Trophoblast cell (in vitro differentiated cells and primary cell): Measurements from ENCODE around the gene GLIS1.

ENCODE experiments used
- DNase-seq, 2 donors: peaks; one replicate each; pipeline ENCODE4 v3.0.0-alpha.2; 2016
- H2AFZ ChIP-seq: 2 replicates; pipeline ENCODE4 v1.6.1; 2013; ENCODE audit warnings: low read length, moderate library complexity, mild to moderate bottlenecking; ENCODE audit not compliant: insufficient read depth, poor library complexity
- H2AK5ac ChIP-seq: 2 replicates; pipeline ENCODE4 v1.6.1; 2013; ENCODE audit warnings: mild to moderate bottlenecking, low read length
- H2BK120ac ChIP-seq: 2 replicates; pipeline ENCODE4 v1.6.1; 2013; ENCODE audit warnings: low read length, mild to moderate bottlenecking, moderate library complexity; ENCODE audit not compliant: insufficient read depth, poor library complexity
- H2BK12ac ChIP-seq: 2 replicates; pipeline ENCODE4 v1.6.1; 2013; ENCODE audit warnings: mild to moderate bottlenecking, low read length, moderate library complexity
- H2BK5ac ChIP-seq: 2 replicates; pipeline ENCODE4 v1.6.1; 2013; ENCODE audit warnings: low read length, low read depth, moderate library complexity, mild to moderate bottlenecking; ENCODE audit not compliant: poor library complexity
- H3K14ac ChIP-seq: 2 replicates; pipeline ENCODE4 v1.6.1; 2013; ENCODE audit warnings: mild to moderate bottlenecking, low read length
- H3K18ac ChIP-seq: 2 replicates; pipeline ENCODE4 v1.6.1; 2013; ENCODE audit warnings: mild to moderate bottlenecking, low read length
- H3K23ac ChIP-seq: 2 replicates; pipeline ENCODE4 v1.6.1; 2013; ENCODE audit warnings: low read length
- H3K27ac ChIP-seq: 2 replicates; pipeline ENCODE4 v1.5.1; 2013; ENCODE audit warnings: low read depth, mild to moderate bottlenecking, inconsistent platforms, low read length, moderate library complexity
- H3K27me3 ChIP-seq: 2 replicates; pipeline ENCODE4 v1.6.1; 2013; ENCODE audit warnings: inconsistent platforms, mild to moderate bottlenecking, low read length, moderate library complexity; ENCODE audit not compliant: insufficient read depth
- H3K36me3 ChIP-seq, 2 experiments: 1 replicate in 1 of 2; 2 replicates in 1 of 2; pipeline ENCODE4 v1.6.1; 2013; ENCODE audit warnings: low read length in 2 of 2, mild to moderate bottlenecking in 2 of 2, moderate library complexity in 1 of 2; ENCODE audit not compliant: insufficient read depth in 2 of 2, control insufficient read depth in 1 of 2
- H3K4ac ChIP-seq: 2 replicates; pipeline ENCODE4 v1.6.1; 2013; ENCODE audit warnings: low read depth, mild to moderate bottlenecking, low read length, moderate library complexity
- H3K4me1 ChIP-seq, 2 experiments: 1 replicate in 1 of 2; 2 replicates in 1 of 2; pipeline ENCODE4 v1.6.1; 2013; ENCODE audit warnings: low read length in 2 of 2, mild to moderate bottlenecking in 2 of 2, moderate library complexity in 1 of 2; ENCODE audit not compliant: insufficient read depth in 2 of 2, control insufficient read depth in 1 of 2
- H3K4me2 ChIP-seq: 2 replicates; pipeline ENCODE4 v1.6.1; 2013; ENCODE audit warnings: inconsistent platforms, mild to moderate bottlenecking, low read length, moderate library complexity
- H3K4me3 ChIP-seq: 2 replicates; pipeline ENCODE4 v1.5.1; 2013; ENCODE audit warnings: mild to moderate bottlenecking, low read depth, low read length, inconsistent platforms
- H3K79me1 ChIP-seq: one replicate; pipeline ENCODE4 v1.6.1; 2013; ENCODE audit warnings: low read length
- H3K79me2 ChIP-seq: 2 replicates; pipeline ENCODE4 v1.6.1; 2013; ENCODE audit warnings: low read length, mild to moderate bottlenecking; ENCODE audit not compliant: control insufficient read depth, insufficient read depth, poor library complexity
- H3K9ac ChIP-seq: 2 replicates; pipeline ENCODE4 v1.6.1; 2013; ENCODE audit warnings: mild to moderate bottlenecking, low read length
- H3K9me3 ChIP-seq: 2 replicates; pipeline ENCODE4 v1.6.1; 2013; ENCODE audit warnings: low read depth, mild to moderate bottlenecking, control low read depth, inconsistent platforms, low read length; ENCODE audit not compliant: insufficient read depth
- H4K12ac ChIP-seq: 2 replicates; pipeline ENCODE4 v1.6.1; 2013; ENCODE audit warnings: low read depth, mild to moderate bottlenecking, low read length, moderate library complexity
- H4K8ac ChIP-seq: 2 replicates; pipeline ENCODE4 v1.6.1; 2013; ENCODE audit warnings: low read depth, mild to moderate bottlenecking, low read length, moderate library complexity
- H4K91ac ChIP-seq: one replicate; pipeline ENCODE4 v1.6.1; 2013; ENCODE audit warnings: low read depth, mild to moderate bottlenecking, low read length, moderate library complexity
- WGBS: extraction: QIAGEN DNeasy Blood & Tissue Kit; methylation state at CpG from one replicate; pipeline ENCODE4 v1.1.7; 2013; ENCODE audit warnings: missing lambda C conversion rate; ENCODE audit not compliant: insufficient read length, insufficient coverage; ENCODE audit errors: extremely low coverage; 5-methylcytosine and 5-hydroxymethylcytosine counted together

The GLIS1 gene

DNA sequence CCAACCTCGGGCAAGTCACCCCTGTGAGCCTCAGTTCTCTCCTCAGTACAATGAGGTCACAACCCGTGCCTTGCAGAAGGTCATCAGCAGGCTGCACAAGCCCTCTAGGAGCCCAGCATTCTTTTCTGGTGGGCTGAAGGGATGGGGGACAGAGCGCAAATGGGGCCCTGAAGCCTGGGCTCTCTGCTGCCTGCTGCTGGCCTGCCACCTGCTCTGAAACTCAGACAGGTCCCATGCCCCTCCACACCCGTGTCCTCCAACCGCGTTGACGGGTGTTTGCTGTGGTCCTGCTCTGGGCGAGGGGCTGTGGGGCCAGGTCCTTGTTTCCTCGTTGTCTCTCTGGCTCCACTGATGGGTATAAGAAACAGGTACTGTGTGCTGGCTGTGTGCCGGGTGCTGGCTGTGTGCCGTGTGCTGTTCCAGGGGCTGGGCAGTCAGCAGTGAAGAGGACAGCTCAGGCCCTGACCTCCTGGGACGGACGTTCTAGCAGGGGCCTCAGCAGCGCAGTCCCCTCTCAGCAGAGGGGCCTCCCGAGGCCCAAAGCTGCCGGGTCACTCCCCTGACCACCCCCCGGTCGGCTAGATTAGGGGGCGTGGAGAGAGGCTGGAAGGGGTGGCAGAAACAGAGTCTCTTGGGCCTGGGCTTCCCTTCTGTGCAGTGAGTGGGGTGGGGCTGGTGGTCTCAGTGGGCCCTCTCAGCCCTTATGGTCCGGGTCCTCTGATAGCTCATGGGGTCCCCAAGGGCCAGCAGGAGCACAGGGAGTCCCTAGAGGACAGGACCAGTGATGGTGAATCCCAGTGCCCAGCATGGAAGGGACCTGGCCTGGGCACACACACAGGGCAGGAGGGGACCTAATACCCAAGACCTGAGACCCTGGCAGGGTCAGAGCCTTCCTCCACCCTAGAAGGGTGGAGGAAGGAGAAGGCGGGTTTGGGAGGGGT is 237.6 kb downstream of the GLIS1 start:
- WGBS: no CpG with 5 or more reads among the region's 21 CpGs
- no peak for DNase-seq
- Histone ChIP-seq H2BK12ac (no peak overlapping the region), H2AK5ac (no peak overlapping the region), H3K9me3 (no peaks in the 10 kb centered on the region), H2AFZ (no peak overlapping the region), H2BK5ac (no peak overlapping the region), H3K27me3 (no peaks in the 10 kb centered on the region), H3K79me1 (no peaks in the 10 kb centered on the region), H4K91ac (no peak overlapping the region), H3K14ac (no peak overlapping the region), H3K4ac (no peak overlapping the region), H3K79me2 (no peaks in the 10 kb centered on the region), H3K27ac (no peak overlapping the region), H4K12ac (no peak overlapping the region), H2BK120ac (no peak overlapping the region), H3K36me3 (no peaks in the 10 kb centered on the region), H3K4me2 (no peak overlapping the region), H3K23ac (no peak overlapping the region), H3K4me3 (no peak overlapping the region), H3K4me1 (no peaks in the 10 kb centered on the region), H3K18ac (no peak overlapping the region), H4K8ac (no peak overlapping the region), H3K9ac (no peak overlapping the region)

DNA sequence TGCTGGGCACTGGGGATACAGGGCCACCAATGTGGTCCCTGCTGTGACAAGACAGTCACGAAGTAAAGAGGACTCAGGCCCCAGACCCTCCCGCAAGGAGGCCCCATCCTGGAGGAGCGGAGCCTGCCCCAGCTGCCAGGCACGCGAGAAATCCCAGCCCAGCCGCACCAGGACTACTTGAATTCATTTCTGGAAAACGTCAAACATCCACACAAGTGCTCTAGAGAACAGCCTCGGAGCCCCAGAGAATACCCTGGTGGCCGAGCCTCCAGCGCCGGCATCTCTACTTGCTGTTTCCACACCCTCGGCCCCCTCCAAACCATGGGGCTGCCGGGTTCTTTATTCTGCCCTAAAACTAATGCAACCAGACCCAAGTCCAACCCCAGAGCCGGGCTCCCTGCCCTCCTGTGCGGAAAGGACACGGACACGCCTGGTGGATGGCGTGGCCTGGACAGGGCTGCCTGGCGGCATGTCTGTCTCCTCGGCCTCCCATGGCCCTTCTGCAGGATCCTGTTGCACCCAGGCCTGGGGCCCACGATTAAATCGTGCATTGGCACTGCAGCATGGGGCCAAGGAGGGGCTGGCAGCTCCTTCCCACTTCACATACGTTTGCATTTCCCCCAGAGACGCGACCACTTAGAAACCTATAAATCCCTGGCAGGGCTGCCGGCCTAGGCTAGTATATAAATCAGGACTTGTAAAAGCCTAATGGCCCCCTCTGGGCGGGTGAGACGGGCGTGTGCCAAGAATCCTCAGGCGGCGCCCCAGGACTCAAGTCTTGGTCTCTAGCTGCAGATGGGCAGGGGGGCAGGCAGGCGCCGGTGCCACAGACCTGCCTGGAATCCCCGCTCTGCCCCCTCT is 238.5 kb downstream of the GLIS1 start:
- Histone ChIP-seq H2BK12ac (no peak overlapping the region), H3K4ac (no peak overlapping the region), H3K79me2 (no peaks in the 10 kb centered on the region), H3K36me3 (no peaks in the 10 kb centered on the region), H3K4me1 (no peaks in the 10 kb centered on the region), H4K8ac (no peak overlapping the region), H3K23ac (no peak overlapping the region), H3K27ac (no peak overlapping the region), H3K79me1 (no peaks in the 10 kb centered on the region), H3K18ac (no peak overlapping the region), H4K91ac (no peak overlapping the region), H3K14ac (no peak overlapping the region), H2AK5ac (no peak overlapping the region), H2BK5ac (no peak overlapping the region), H3K27me3 (no peaks in the 10 kb centered on the region), H2AFZ (no peak overlapping the region), H4K12ac (no peak overlapping the region), H3K9me3 (no peaks in the 10 kb centered on the region), H3K4me3 (no peak overlapping the region), H3K4me2 (no peak overlapping the region), H2BK120ac (no peak overlapping the region), H3K9ac (no peak overlapping the region)
- no CpG with 5 or more reads among the region's 34 CpGs for WGBS
- DNase-seq: no peak

DNA sequence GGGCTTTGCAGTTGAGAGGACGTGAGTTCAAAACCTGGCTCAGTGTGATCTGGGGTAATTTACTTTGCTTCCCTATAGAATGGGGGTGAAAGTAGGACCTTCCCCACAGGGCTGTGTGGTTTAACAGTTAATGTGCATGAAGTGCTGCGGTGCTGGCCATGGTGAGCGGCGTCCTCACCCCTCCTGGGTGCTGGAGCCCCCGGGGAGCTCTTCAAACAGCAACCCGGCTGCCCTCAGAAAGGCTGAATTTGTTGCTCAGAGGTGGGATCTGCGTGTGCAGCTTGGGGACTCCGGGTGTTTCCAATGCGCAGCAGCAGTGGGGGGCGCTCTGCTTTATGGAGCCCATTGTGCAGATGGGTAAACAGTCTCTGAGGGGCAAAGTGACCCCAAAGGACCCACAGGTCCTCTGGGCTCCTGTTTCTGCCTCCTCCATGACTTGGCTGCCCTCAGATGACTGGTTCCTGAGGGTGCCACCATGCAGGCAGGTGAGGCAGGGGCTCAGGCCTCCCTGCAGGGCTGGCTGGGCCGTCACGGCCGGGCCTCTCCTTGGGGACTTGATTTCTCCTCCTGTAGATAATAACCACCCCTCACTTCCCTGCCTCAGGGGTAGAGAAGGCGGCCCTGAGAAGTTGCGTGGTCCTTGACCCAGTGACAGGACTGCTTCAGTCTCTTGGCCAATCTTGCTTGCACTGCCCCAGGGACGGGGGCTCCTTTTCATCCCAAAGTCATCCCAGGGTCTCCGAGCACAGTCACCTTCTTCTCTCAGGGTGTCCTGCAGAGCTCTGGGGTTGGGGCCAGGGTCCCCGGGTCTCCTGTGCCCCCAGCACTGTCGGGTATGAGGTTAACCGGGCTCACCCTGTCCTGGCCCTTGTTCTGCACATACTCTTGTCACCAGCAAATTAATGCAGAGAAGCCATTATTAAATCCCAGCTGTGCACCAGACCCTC is 239.4 kb downstream of the GLIS1 start:
- H3K18ac ChIP-seq: no peak overlapping the region
- no peak overlapping the region for H4K8ac ChIP-seq
- no peak overlapping the region for H3K27ac ChIP-seq
- no peak overlapping the region for H4K12ac ChIP-seq
- no peak overlapping the region for H2BK12ac ChIP-seq
- no peaks in the 10 kb centered on the region for H3K9me3 ChIP-seq
- H2BK120ac ChIP-seq: no peak overlapping the region
- no peak overlapping the region for H3K14ac ChIP-seq
- H3K4me3 ChIP-seq: no peak overlapping the region
- no peak overlapping the region for H2AFZ ChIP-seq
- DNase-seq: no peak
- no peaks in the 10 kb centered on the region for H3K4me1 ChIP-seq
- no CpG with 5 or more reads among the region's 20 CpGs for WGBS
- H3K79me1 ChIP-seq: no peaks in the 10 kb centered on the region
- H2AK5ac ChIP-seq: no peak overlapping the region
- H4K91ac ChIP-seq: no peak overlapping the region
- no peaks in the 10 kb centered on the region for H3K79me2 ChIP-seq
- H3K27me3 ChIP-seq: no peaks in the 10 kb centered on the region
- no peaks in the 10 kb centered on the region for H3K36me3 ChIP-seq
- H3K4ac ChIP-seq: no peak overlapping the region
- no peak overlapping the region for H2BK5ac ChIP-seq
- no peak overlapping the region for H3K4me2 ChIP-seq
- H3K9ac ChIP-seq: no peak overlapping the region
- no peak overlapping the region for H3K23ac ChIP-seq

DNA sequence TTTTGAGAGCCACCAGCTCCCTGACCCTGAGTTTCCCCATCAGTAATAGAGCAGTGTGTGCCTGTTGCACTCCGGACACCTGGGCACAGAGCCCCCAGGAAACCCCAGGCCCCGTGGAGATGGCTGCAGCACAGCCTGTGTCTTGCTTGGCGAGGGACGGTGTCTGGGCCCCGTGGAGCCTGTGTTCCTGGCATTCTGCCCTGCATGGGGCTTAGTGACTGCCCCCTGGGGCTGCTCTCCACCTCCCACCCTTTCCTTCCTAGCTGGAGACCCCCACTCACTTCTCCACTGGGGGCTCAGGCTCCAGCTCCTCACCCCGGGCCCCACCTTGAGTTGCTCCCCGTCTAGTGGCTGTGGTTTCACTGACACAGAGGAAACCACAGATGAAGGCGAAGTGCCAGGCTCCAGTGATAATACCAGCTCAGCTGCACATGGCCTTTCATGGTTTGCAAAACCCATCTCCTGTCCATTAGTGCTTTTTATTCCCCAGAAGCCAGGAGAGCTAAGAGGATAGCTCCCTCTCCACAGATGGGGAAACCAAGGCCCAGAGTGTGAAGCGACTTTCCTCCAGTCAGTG is 240.3 kb downstream of the GLIS1 start:
- no peak overlapping the region for H3K14ac ChIP-seq
- H3K79me1 ChIP-seq: no peaks in the 10 kb centered on the region
- no peak overlapping the region for H2AFZ ChIP-seq
- no peaks in the 10 kb centered on the region for H3K9me3 ChIP-seq
- H2BK12ac ChIP-seq: no peak overlapping the region
- H3K4ac ChIP-seq: no peak overlapping the region
- H4K12ac ChIP-seq: no peak overlapping the region
- no CpG with 5 or more reads among the region's 9 CpGs for WGBS
- no peak overlapping the region for H2AK5ac ChIP-seq
- no peak overlapping the region for H3K23ac ChIP-seq
- no peaks in the 10 kb centered on the region for H3K27me3 ChIP-seq
- H4K91ac ChIP-seq: no peak overlapping the region
- H3K18ac ChIP-seq: no peak overlapping the region
- DNase-seq: no peak
- no peak overlapping the region for H2BK120ac ChIP-seq
- no peaks in the 10 kb centered on the region for H3K4me1 ChIP-seq
- H3K4me2 ChIP-seq: no peak overlapping the region
- H3K9ac ChIP-seq: no peak overlapping the region
- no peak overlapping the region for H3K4me3 ChIP-seq
- H2BK5ac ChIP-seq: no peak overlapping the region
- H3K79me2 ChIP-seq: no peaks in the 10 kb centered on the region
- no peak overlapping the region for H4K8ac ChIP-seq
- H3K36me3 ChIP-seq: no peaks in the 10 kb centered on the region
- H3K27ac ChIP-seq: no peak overlapping the region
